ENCODE results near the gene ACBD7.

GRCh38 chr10:15072358-15072757 is 16.2 kb downstream of the ACBD7 start:
- no peak for TF ChIP-seq CTCF (IDR thresholded peaks at IDR 0.05; ENCODE audit: borderline replicate concordance, extremely low read depth, low read length, poor library complexity, severe bottlenecking)
- TF ChIP-seq EZH2 (IDR thresholded peaks at IDR 0.05; ENCODE audit: borderline replicate concordance, low read depth, low read length, severe bottlenecking): no peak

Measured in DND-41 (cell line).